SU-DHL-6 (cell line): Measurements from ENCODE around the gene GALNT9.

Source experiments
- EZH2phosphoT487 ChIP-seq: fragments of 200-600 bp; sonication (generic), shearing (Covaris generic); conservative IDR thresholded peaks from 2 replicates; pipeline ENCODE4 v1.6.1; 2018; ENCODE audit warnings: mild to moderate bottlenecking, antibody characterized with exemption, low read length, moderate library complexity, mixed read lengths
- TF ChIP-seq, protein P1 (sequence below): fragments of 200-600 bp; sonication (generic); IDR thresholded peaks from one replicate; pipeline ENCODE4 v1.5.1; 2017; ENCODE audit warnings: antibody characterized with exemption, mild to moderate bottlenecking, low read length, moderate library complexity; ENCODE audit not compliant: insufficient read depth, poor library complexity, severe bottlenecking

- TF ChIP-seq, protein P1, sequence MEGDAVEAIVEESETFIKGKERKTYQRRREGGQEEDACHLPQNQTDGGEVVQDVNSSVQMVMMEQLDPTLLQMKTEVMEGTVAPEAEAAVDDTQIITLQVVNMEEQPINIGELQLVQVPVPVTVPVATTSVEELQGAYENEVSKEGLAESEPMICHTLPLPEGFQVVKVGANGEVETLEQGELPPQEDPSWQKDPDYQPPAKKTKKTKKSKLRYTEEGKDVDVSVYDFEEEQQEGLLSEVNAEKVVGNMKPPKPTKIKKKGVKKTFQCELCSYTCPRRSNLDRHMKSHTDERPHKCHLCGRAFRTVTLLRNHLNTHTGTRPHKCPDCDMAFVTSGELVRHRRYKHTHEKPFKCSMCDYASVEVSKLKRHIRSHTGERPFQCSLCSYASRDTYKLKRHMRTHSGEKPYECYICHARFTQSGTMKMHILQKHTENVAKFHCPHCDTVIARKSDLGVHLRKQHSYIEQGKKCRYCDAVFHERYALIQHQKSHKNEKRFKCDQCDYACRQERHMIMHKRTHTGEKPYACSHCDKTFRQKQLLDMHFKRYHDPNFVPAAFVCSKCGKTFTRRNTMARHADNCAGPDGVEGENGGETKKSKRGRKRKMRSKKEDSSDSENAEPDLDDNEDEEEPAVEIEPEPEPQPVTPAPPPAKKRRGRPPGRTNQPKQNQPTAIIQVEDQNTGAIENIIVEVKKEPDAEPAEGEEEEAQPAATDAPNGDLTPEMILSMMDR: no peak
- TF ChIP-seq EZH2phosphoT487: no peak
Measured at GRCh38 chr12:132162508-132163031, 166.8 kb downstream of the GALNT9 start.
